ENCODE measurements around the gene IL1R1. TPM values are rescaled to one million over a fixed set of nuclear protein-coding genes. Genes with fewer than 3 reads are reported as not detected.

The IL1R1 gene
- total RNA-seq, 1 donor, result 150 TPM

GRCh38 chr2:102112271-102112670 lies 30.3 kb upstream of the IL1R1 start:
- no peak overlapping the region for H3K4me3 ChIP-seq (ENCODE audit: low read depth, low read length)
- TF ChIP-seq CTCF (IDR thresholded peaks at IDR 0.05; ENCODE audit: insufficient read depth, low read length), result no peak
- DNase-seq (ENCODE audit: low read depth), result no peak

GRCh38 chr2:102112692-102113665 lies 29.6 kb upstream of the IL1R1 start:
- TF ChIP-seq CTCF (IDR thresholded peaks at IDR 0.05; ENCODE audit: insufficient read depth, low read length), result no peak
- DNase-seq (ENCODE audit: low read depth), result peak; percentile 48
- H3K4me3 ChIP-seq (ENCODE audit: low read depth, low read length), result no peak overlapping the region

- H3K4me3 ChIP-seq (ENCODE audit: low read depth, low read length), result no peak overlapping the region
- peak; percentile 90 for DNase-seq (ENCODE audit: low read depth)
- no peak for TF ChIP-seq CTCF (IDR thresholded peaks at IDR 0.05; ENCODE audit: insufficient read depth, low read length)
These were observed 28.2 kb upstream of the IL1R1 start for GRCh38 chr2:102114290-102114721.

- DNase-seq (ENCODE audit: low read depth), result peak; percentile 41
- no peak overlapping the region for H3K4me3 ChIP-seq (ENCODE audit: low read depth, low read length)
- no peak for TF ChIP-seq CTCF (IDR thresholded peaks at IDR 0.05; ENCODE audit: insufficient read depth, low read length)
These were observed 27.6 kb upstream of the IL1R1 start for GRCh38 chr2:102114851-102115497.

- no peak for TF ChIP-seq CTCF (IDR thresholded peaks at IDR 0.05; ENCODE audit: insufficient read depth, low read length)
- no peak overlapping the region for H3K4me3 ChIP-seq (ENCODE audit: low read depth, low read length)
- peak; percentile 78 for DNase-seq (ENCODE audit: low read depth)
These were observed 25.7 kb upstream of the IL1R1 start for GRCh38 chr2:102116630-102117471.

GRCh38 chr2:102117472-102117858 lies 25.1 kb upstream of the IL1R1 start:
- peak; percentile 37 for DNase-seq (ENCODE audit: low read depth)
- no peak overlapping the region for H3K4me3 ChIP-seq (ENCODE audit: low read depth, low read length)
- no peak for TF ChIP-seq CTCF (IDR thresholded peaks at IDR 0.05; ENCODE audit: insufficient read depth, low read length)

Measured in fibroblast of the aortic adventitia (primary cell).